Mesendoderm (in vitro differentiated cells): ENCODE results near the gene OR8D1.

Source experiments
- DNase-seq: peaks from one replicate; pipeline ENCODE4 v3.0.0; 2013
- H2AK5ac ChIP-seq: 2 replicates; pipeline ENCODE4 v1.6.1; 2013; ENCODE audit warnings: low read length, inconsistent platforms
- H2BK120ac ChIP-seq: 2 replicates; pipeline ENCODE4 v1.6.1; 2013; ENCODE audit warnings: low read depth, mild to moderate bottlenecking, low read length, moderate library complexity, mixed read lengths
- H2BK15ac ChIP-seq: replicated peaks from 2 replicates; pipeline ENCODE4 v1.6.1; 2013; ENCODE audit warnings: low read depth, mild to moderate bottlenecking, moderate library complexity
- H2BK5ac ChIP-seq: 2 replicates; pipeline ENCODE4 v1.6.1; 2013; ENCODE audit warnings: low read length, inconsistent platforms
- H3K18ac ChIP-seq: 2 replicates; pipeline ENCODE4 v1.6.1; 2013; ENCODE audit warnings: mild to moderate bottlenecking, low read length, mixed read lengths
- H3K23ac ChIP-seq: one replicate; pipeline ENCODE4 v1.6.1; 2013; ENCODE audit warnings: low read length
- H3K27ac ChIP-seq: 2 replicates; pipeline ENCODE4 v1.5.1; 2013; ENCODE audit warnings: low read depth, mild to moderate bottlenecking, inconsistent platforms, low read length, moderate library complexity
- H3K27me3 ChIP-seq: 2 replicates; pipeline ENCODE4 v1.6.1; 2013; ENCODE audit warnings: low read length, control low read depth, mild to moderate bottlenecking, inconsistent platforms; ENCODE audit not compliant: insufficient read depth, poor library complexity
- H3K36me3 ChIP-seq: 2 replicates; pipeline ENCODE4 v1.6.1; 2013; ENCODE audit warnings: low read length, inconsistent platforms; ENCODE audit not compliant: control insufficient read depth, insufficient read depth
- H3K4ac ChIP-seq: one replicate; pipeline ENCODE4 v1.6.1; 2013; ENCODE audit warnings: low read depth, mild to moderate bottlenecking, low read length, moderate library complexity
- H3K4me1 ChIP-seq: 2 replicates; pipeline ENCODE4 v1.6.1; 2013; ENCODE audit warnings: low read depth, low read length, inconsistent platforms; ENCODE audit not compliant: control insufficient read depth
- H3K4me2 ChIP-seq: 2 replicates; pipeline ENCODE4 v1.6.1; 2013; ENCODE audit warnings: low read length
- H3K4me3 ChIP-seq: 2 replicates; pipeline ENCODE4 v1.5.1; 2013; ENCODE audit warnings: mild to moderate bottlenecking, low read length
- H3K56ac ChIP-seq: one replicate; pipeline ENCODE4 v1.6.1; 2013; ENCODE audit warnings: low read length
- H3K79me1 ChIP-seq: 2 replicates; pipeline ENCODE4 v1.6.1; 2013; ENCODE audit warnings: low read length, inconsistent platforms
- H3K79me2 ChIP-seq: 2 replicates; pipeline ENCODE4 v1.6.1; 2013; ENCODE audit warnings: mild to moderate bottlenecking, low read length; ENCODE audit not compliant: control insufficient read depth, insufficient read depth
- H3K9ac ChIP-seq: 2 replicates; pipeline ENCODE4 v1.6.1; 2013; ENCODE audit warnings: low read length, inconsistent platforms
- H4K5ac ChIP-seq: one replicate; pipeline ENCODE4 v1.6.1; 2013; ENCODE audit warnings: low read length
- H4K8ac ChIP-seq: one replicate; pipeline ENCODE4 v1.6.1; 2013; ENCODE audit warnings: low read depth, mild to moderate bottlenecking, control low read depth, low read length, moderate library complexity
- WGBS: extraction: QIAGEN DNeasy Blood & Tissue Kit; methylation state at CpG from one replicate; pipeline ENCODE4 v1.1.7; 2013; ENCODE audit warnings: low lambda C conversion rate, missing lambda C conversion rate; ENCODE audit not compliant: insufficient coverage; ENCODE audit errors: extremely low coverage; 5-methylcytosine and 5-hydroxymethylcytosine counted together

OR8D1 gene

GRCh38 chr11:124307093-124307492, 6.7 kb downstream of the OR8D1 start:
- Histone ChIP-seq H2BK15ac (no peak overlapping the region), H2AK5ac (no peak overlapping the region), H4K8ac (no peak overlapping the region), H3K4me2 (no peak overlapping the region), H4K5ac (no peak overlapping the region), H3K4ac (no peak overlapping the region), H3K36me3 (no peaks in the 10 kb centered on the region), H3K79me1 (no peaks in the 10 kb centered on the region), H3K79me2 (no peaks in the 10 kb centered on the region), H3K27me3 (no peaks in the 10 kb centered on the region), H2BK5ac (no peak overlapping the region), H2BK120ac (no peak overlapping the region), H3K27ac (no peak overlapping the region), H3K4me1 (no peaks in the 10 kb centered on the region), H3K23ac (no peak overlapping the region), H3K4me3 (no peak overlapping the region), H3K9ac (no peak overlapping the region), H3K18ac (no peak overlapping the region), H3K56ac (no peak overlapping the region)
- no peak for DNase-seq

GRCh38 chr11:124302347-124303125, 11.2 kb downstream of the OR8D1 start:
- peak; percentile 54 for DNase-seq
- H2BK120ac ChIP-seq = no peak overlapping the region
- no peaks in the 10 kb centered on the region for H3K27me3 ChIP-seq
- no peaks in the 10 kb centered on the region for H3K79me2 ChIP-seq
- H3K79me1 ChIP-seq = no peaks in the 10 kb centered on the region
- H3K36me3 ChIP-seq = no peaks in the 10 kb centered on the region
- WGBS = no CpG with 5 or more reads among the region's 3 CpGs
- no peak overlapping the region for H3K4me3 ChIP-seq
- H2AK5ac ChIP-seq = no peak overlapping the region
- H3K23ac ChIP-seq = no peak overlapping the region
- H3K4me2 ChIP-seq = no peak overlapping the region
- H3K56ac ChIP-seq = no peak overlapping the region
- no peak overlapping the region for H3K18ac ChIP-seq
- H3K4me1 ChIP-seq = no peaks in the 10 kb centered on the region
- no peak overlapping the region for H2BK15ac ChIP-seq
- peak overlapping the region; percentile 65 for H4K8ac ChIP-seq
- H4K5ac ChIP-seq = no peak overlapping the region
- no peak overlapping the region for H3K27ac ChIP-seq
- no peak overlapping the region for H3K9ac ChIP-seq
- no peak overlapping the region for H2BK5ac ChIP-seq
- no peak overlapping the region for H3K4ac ChIP-seq

- no CpG with 5 or more reads among the region's 3 CpGs for WGBS
- H3K4me2 ChIP-seq = no peak overlapping the region
- H3K36me3 ChIP-seq = no peaks in the 10 kb centered on the region
- no peaks in the 10 kb centered on the region for H3K4me1 ChIP-seq
- H3K79me2 ChIP-seq = no peaks in the 10 kb centered on the region
- no peak overlapping the region for H3K9ac ChIP-seq
- H2AK5ac ChIP-seq = no peak overlapping the region
- no peak overlapping the region for H3K23ac ChIP-seq
- no peak overlapping the region for H2BK5ac ChIP-seq
- no peaks in the 10 kb centered on the region for H3K79me1 ChIP-seq
- DNase-seq = peak; percentile 66
- H3K4ac ChIP-seq = no peak overlapping the region
- H3K56ac ChIP-seq = no peak overlapping the region
- no peak overlapping the region for H3K18ac ChIP-seq
- no peak overlapping the region for H4K5ac ChIP-seq
- H2BK120ac ChIP-seq = no peak overlapping the region
- H4K8ac ChIP-seq = no peak overlapping the region
- H3K27ac ChIP-seq = no peak overlapping the region
- no peak overlapping the region for H2BK15ac ChIP-seq
- no peaks in the 10 kb centered on the region for H3K27me3 ChIP-seq
- H3K4me3 ChIP-seq = no peak overlapping the region
These were observed 12.2 kb downstream of the OR8D1 start for GRCh38 chr11:124301548-124301947.

- H3K79me2 ChIP-seq = no peaks in the 10 kb centered on the region
- H3K79me1 ChIP-seq = no peaks in the 10 kb centered on the region
- H4K8ac ChIP-seq = no peak overlapping the region
- H4K5ac ChIP-seq = no peak overlapping the region
- H3K4me3 ChIP-seq = no peak overlapping the region
- no peak overlapping the region for H2AK5ac ChIP-seq
- WGBS = no CpG with 5 or more reads among the region's 4 CpGs
- H3K18ac ChIP-seq = no peak overlapping the region
- H3K4me2 ChIP-seq = no peak overlapping the region
- no peak overlapping the region for H2BK5ac ChIP-seq
- no peak overlapping the region for H3K27ac ChIP-seq
- H3K27me3 ChIP-seq = no peaks in the 10 kb centered on the region
- no peak overlapping the region for H3K56ac ChIP-seq
- H2BK120ac ChIP-seq = no peak overlapping the region
- DNase-seq = no peak
- no peaks in the 10 kb centered on the region for H3K4me1 ChIP-seq
- H3K36me3 ChIP-seq = no peaks in the 10 kb centered on the region
- H3K4ac ChIP-seq = no peak overlapping the region
- H2BK15ac ChIP-seq = no peak overlapping the region
- no peak overlapping the region for H3K9ac ChIP-seq
- H3K23ac ChIP-seq = no peak overlapping the region
These were observed 15.8 kb downstream of the OR8D1 start for GRCh38 chr11:124297921-124298320.

GRCh38 chr11:124296016-124296415, 17.7 kb downstream of the OR8D1 start:
- no peak overlapping the region for H3K18ac ChIP-seq
- H3K4me2 ChIP-seq = no peak overlapping the region
- no peak overlapping the region for H2BK120ac ChIP-seq
- no peak for DNase-seq
- no peak overlapping the region for H4K8ac ChIP-seq
- no peak overlapping the region for H2AK5ac ChIP-seq
- no peak overlapping the region for H3K9ac ChIP-seq
- H3K23ac ChIP-seq = no peak overlapping the region
- no peaks in the 10 kb centered on the region for H3K4me1 ChIP-seq
- H3K4me3 ChIP-seq = no peak overlapping the region
- no peak overlapping the region for H4K5ac ChIP-seq
- H3K56ac ChIP-seq = no peak overlapping the region
- no peak overlapping the region for H2BK15ac ChIP-seq
- no peaks in the 10 kb centered on the region for H3K36me3 ChIP-seq
- H3K79me1 ChIP-seq = no peaks in the 10 kb centered on the region
- H3K27ac ChIP-seq = no peak overlapping the region
- no peaks in the 10 kb centered on the region for H3K79me2 ChIP-seq
- no peak overlapping the region for H3K4ac ChIP-seq
- no peak overlapping the region for H2BK5ac ChIP-seq
- no peaks in the 10 kb centered on the region for H3K27me3 ChIP-seq

- H3K18ac ChIP-seq = no peak overlapping the region
- no peak overlapping the region for H3K4me3 ChIP-seq
- H2BK15ac ChIP-seq = no peak overlapping the region
- H3K4me1 ChIP-seq = no peaks in the 10 kb centered on the region
- WGBS = no CpG with 5 or more reads among the region's 1 CpG
- H3K79me1 ChIP-seq = no peaks in the 10 kb centered on the region
- H3K79me2 ChIP-seq = no peaks in the 10 kb centered on the region
- H3K36me3 ChIP-seq = no peaks in the 10 kb centered on the region
- H2AK5ac ChIP-seq = no peak overlapping the region
- no peak overlapping the region for H4K5ac ChIP-seq
- H3K4ac ChIP-seq = no peak overlapping the region
- no peak overlapping the region for H3K9ac ChIP-seq
- H2BK5ac ChIP-seq = no peak overlapping the region
- no peak for DNase-seq
- H3K4me2 ChIP-seq = no peak overlapping the region
- no peak overlapping the region for H3K23ac ChIP-seq
- H3K27me3 ChIP-seq = no peaks in the 10 kb centered on the region
- H4K8ac ChIP-seq = no peak overlapping the region
- no peak overlapping the region for H3K27ac ChIP-seq
- no peak overlapping the region for H3K56ac ChIP-seq
- H2BK120ac ChIP-seq = no peak overlapping the region
These were observed 19.1 kb downstream of the OR8D1 start for GRCh38 chr11:124294687-124295086.
